ENCODE measurements around the gene MICALL2.

DNA sequence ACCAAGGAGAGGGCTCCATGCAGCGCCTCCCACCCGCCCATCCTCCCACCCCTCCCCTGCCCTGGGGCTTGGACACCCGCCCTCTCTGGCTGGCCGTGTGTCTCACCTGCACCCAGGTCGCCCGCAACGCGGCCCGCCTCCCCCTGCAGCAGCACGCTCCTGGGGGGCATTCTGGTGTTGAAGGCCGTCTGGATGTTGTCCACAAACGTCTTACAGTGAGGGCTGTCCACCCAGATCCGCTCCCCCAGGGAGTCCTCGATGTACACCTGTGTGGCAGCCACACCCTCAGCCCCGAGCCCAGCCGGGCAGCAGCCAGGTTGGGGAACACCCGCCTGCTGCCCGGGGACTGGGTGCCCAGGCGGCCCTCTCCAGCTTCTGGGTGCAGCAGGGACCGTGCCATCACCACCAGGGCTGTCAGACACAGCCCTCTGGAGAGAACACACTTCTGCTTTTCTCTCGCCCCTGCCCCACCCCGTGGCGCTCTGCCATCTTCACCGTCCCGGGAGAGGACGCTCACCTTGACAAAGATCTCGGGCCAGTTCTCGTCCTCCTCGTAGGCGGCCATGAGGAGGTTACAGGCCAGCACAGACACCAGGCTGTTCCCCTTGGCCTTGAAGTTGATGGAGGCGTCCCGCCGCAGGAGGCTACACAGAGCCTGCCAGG lies 40.2 kb upstream of the MICALL2 start:
- TF ChIP-seq POLR2A (IDR thresholded peaks at IDR 0.05) (no peak), POLR2AphosphoS5 (IDR thresholded peaks at IDR 0.05) (no peak), EP300 (IDR thresholded peaks at IDR 0.05) (no peak)
- TF ChIP-seq, protein P1, sequence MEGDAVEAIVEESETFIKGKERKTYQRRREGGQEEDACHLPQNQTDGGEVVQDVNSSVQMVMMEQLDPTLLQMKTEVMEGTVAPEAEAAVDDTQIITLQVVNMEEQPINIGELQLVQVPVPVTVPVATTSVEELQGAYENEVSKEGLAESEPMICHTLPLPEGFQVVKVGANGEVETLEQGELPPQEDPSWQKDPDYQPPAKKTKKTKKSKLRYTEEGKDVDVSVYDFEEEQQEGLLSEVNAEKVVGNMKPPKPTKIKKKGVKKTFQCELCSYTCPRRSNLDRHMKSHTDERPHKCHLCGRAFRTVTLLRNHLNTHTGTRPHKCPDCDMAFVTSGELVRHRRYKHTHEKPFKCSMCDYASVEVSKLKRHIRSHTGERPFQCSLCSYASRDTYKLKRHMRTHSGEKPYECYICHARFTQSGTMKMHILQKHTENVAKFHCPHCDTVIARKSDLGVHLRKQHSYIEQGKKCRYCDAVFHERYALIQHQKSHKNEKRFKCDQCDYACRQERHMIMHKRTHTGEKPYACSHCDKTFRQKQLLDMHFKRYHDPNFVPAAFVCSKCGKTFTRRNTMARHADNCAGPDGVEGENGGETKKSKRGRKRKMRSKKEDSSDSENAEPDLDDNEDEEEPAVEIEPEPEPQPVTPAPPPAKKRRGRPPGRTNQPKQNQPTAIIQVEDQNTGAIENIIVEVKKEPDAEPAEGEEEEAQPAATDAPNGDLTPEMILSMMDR (IDR thresholded peaks at IDR 0.05), result no peak

Measured in upper lobe of left lung (tissue), 4 donors.